Astrocyte (in vitro differentiated cells and primary cell): Measurements from ENCODE around the gene DOK6. TPM values are rescaled to one million over a fixed set of nuclear protein-coding genes. Genes with fewer than 3 reads are reported as not detected.

Experiments
- DNase-seq: peaks from one replicate; pipeline ENCODE4 v3.0.0-alpha.2; 2010; ENCODE audit warnings: low read depth
- FAIRE-seq: peaks from 2 replicates; lab custom pipeline; 2011; peaks lifted over from hg19 to GRCh38; lab: Jason Lieb, UNC
- H2AFZ ChIP-seq: 2 replicates; pipeline ENCODE4 v1.6.0; 2012; ENCODE audit warnings: low read depth, low read length, inconsistent platforms
- H3K27ac ChIP-seq: 2 replicates; pipeline ENCODE4 v1.5.1; 2011; ENCODE audit warnings: low read depth, low read length, inconsistent platforms
- H3K27me3 ChIP-seq: 2 replicates; pipeline ENCODE4 v1.6.0; 2011; ENCODE audit warnings: low read length, inconsistent platforms; ENCODE audit not compliant: insufficient read depth
- H3K36me3 ChIP-seq: 2 replicates; pipeline ENCODE4 v1.5.1; 2011; ENCODE audit warnings: low read length, inconsistent platforms; ENCODE audit not compliant: insufficient read depth
- H3K4me1 ChIP-seq: 2 replicates; pipeline ENCODE4 v1.5.1; 2011; ENCODE audit warnings: low read length, inconsistent platforms; ENCODE audit not compliant: insufficient read depth
- H3K4me2 ChIP-seq: 2 replicates; pipeline ENCODE4 v1.6.0; 2012; ENCODE audit warnings: low read length, inconsistent platforms
- H3K4me3 ChIP-seq: 2 replicates; pipeline ENCODE4 v1.5.1; 2011; ENCODE audit warnings: low read depth, mild to moderate bottlenecking, low read length, inconsistent platforms; ENCODE audit not compliant: insufficient read depth
- H3K79me2 ChIP-seq: 2 replicates; pipeline ENCODE4 v1.6.0; 2012; ENCODE audit warnings: mild to moderate bottlenecking, low read length, inconsistent platforms; ENCODE audit not compliant: insufficient read depth
- H3K9ac ChIP-seq: 2 replicates; pipeline ENCODE4 v1.6.0; 2012; ENCODE audit warnings: mild to moderate bottlenecking, low read length, inconsistent platforms
- H3K9me3 ChIP-seq: 2 replicates; pipeline ENCODE4 v1.5.1; 2012; ENCODE audit warnings: low read depth, mild to moderate bottlenecking, low read length, inconsistent platforms; ENCODE audit not compliant: insufficient read depth
- H4K20me1 ChIP-seq: 2 replicates; pipeline ENCODE4 v1.6.0; 2012; ENCODE audit warnings: low read length, inconsistent platforms; ENCODE audit not compliant: insufficient read depth
- H3K27ac Mint-ChIP-seq: one replicate; pipeline ENCODE4 v1.8.0; 2021; ENCODE audit warnings: mild to moderate bottlenecking, mixed read lengths; ENCODE audit not compliant: unreplicated experiment
- H3K27me3 Mint-ChIP-seq: one replicate; pipeline ENCODE4 v1.8.0; 2021; ENCODE audit warnings: low read depth, mixed read lengths; ENCODE audit not compliant: unreplicated experiment
- H3K36me3 Mint-ChIP-seq: one replicate; pipeline ENCODE4 v1.8.0; 2021; ENCODE audit warnings: low read depth, mixed read lengths; ENCODE audit not compliant: unreplicated experiment
- H3K4me1 Mint-ChIP-seq: one replicate; pipeline ENCODE4 v1.8.0; 2021; ENCODE audit warnings: low read depth, mixed read lengths; ENCODE audit not compliant: unreplicated experiment
- H3K4me3 Mint-ChIP-seq: one replicate; pipeline ENCODE4 v1.8.0; 2021; ENCODE audit warnings: mild to moderate bottlenecking, moderate library complexity, mixed read lengths; ENCODE audit not compliant: unreplicated experiment
- H3K9me3 Mint-ChIP-seq: one replicate; pipeline ENCODE4 v1.8.0; 2021; ENCODE audit warnings: mild to moderate bottlenecking, mixed read lengths; ENCODE audit not compliant: unreplicated experiment
- EZH2 ChIP-seq: IDR thresholded peaks from 2 replicates; pipeline ENCODE4 v1.6.1; 2012; ENCODE audit warnings: mild to moderate bottlenecking, low read length, inconsistent platforms; ENCODE audit not compliant: insufficient read depth
- total RNA-seq: library from RNA; stranded (reverse); gene quantifications from 2 replicates; pipeline ENCODE4 v1.2.1, GENCODE V29; 2021
- TF ChIP-seq, protein P1 (sequence below): IDR thresholded peaks from 2 replicates; pipeline ENCODE4 v1.5.1; 2011; ENCODE audit warnings: low read depth, mild to moderate bottlenecking, inconsistent platforms, low read length, moderate library complexity; ENCODE audit not compliant: insufficient read depth

The DOK6 gene
- total RNA-seq, 1 donor from 2014 or later = 2.9 TPM

DNA sequence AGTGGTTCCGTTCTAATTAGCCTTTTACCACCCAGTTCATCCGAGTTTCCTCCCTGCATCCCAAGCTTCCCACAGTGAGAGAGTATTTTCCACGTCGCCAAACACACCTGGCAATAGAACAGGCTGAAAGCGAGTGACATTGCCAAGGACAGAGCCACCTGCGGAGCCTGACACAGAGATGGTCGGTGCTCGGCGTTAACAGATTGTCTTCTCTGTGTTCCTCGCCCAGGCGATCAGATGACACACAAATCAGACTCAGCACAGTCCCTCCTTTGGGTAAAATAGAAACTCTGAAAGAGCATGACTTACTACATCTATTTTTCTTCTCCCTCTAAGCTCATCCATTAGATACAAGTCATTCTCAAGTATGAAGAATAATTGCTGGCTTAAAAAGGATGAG is 439.3 kb downstream of the DOK6 start:
- Histone ChIP-seq H3K4me3 (peak overlapping the region; percentile 18), H3K9ac (no peak overlapping the region), H3K79me2 (no peaks in the 10 kb centered on the region), H3K36me3 (no peaks in the 10 kb centered on the region), H3K4me2 (peak overlapping the region; percentile 63), H3K27ac (no peak overlapping the region), H4K20me1 (no peaks in the 10 kb centered on the region), H3K27me3 (no peaks in the 10 kb centered on the region), H3K4me1 (peaks cover 11% of the 10 kb centered on the region), H3K9me3 (no peaks in the 10 kb centered on the region), H2AFZ (peak overlapping the region; percentile 50)
- no peak for FAIRE-seq
- Mint-ChIP-seq H3K27me3 (no peaks in the 10 kb centered on the region), H3K4me3 (no peak overlapping the region), H3K9me3 (no peaks in the 10 kb centered on the region), H3K27ac (no peak overlapping the region), H3K36me3 (no peaks in the 10 kb centered on the region), H3K4me1 (no peaks in the 10 kb centered on the region)
- no peak for DNase-seq
- TF ChIP-seq EZH2 = no peak
- TF ChIP-seq, protein P1, sequence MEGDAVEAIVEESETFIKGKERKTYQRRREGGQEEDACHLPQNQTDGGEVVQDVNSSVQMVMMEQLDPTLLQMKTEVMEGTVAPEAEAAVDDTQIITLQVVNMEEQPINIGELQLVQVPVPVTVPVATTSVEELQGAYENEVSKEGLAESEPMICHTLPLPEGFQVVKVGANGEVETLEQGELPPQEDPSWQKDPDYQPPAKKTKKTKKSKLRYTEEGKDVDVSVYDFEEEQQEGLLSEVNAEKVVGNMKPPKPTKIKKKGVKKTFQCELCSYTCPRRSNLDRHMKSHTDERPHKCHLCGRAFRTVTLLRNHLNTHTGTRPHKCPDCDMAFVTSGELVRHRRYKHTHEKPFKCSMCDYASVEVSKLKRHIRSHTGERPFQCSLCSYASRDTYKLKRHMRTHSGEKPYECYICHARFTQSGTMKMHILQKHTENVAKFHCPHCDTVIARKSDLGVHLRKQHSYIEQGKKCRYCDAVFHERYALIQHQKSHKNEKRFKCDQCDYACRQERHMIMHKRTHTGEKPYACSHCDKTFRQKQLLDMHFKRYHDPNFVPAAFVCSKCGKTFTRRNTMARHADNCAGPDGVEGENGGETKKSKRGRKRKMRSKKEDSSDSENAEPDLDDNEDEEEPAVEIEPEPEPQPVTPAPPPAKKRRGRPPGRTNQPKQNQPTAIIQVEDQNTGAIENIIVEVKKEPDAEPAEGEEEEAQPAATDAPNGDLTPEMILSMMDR = no peak

DNA sequence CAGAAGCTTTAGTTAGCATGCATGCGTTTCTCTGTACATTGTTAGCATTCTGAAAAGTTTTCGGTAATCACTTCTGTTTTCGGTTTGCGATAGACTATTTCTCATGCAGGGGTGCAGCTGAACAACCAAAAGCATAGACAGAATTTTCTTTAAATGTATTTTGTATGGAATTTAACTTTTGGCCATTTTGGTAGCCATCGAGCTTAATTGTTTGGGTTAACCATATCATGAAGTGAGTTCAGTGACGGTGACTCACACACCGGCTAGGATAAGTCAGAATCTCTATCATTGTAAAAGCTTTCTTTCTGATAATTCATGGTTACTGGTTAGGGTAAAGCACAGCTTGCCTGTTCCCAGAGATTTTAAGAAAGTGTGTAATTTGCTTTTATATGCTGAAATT is 439.8 kb downstream of the DOK6 start:
- DNase-seq (peak; percentile 61), FAIRE-seq (no peak)
- no peaks in the 10 kb centered on the region for H3K36me3 Mint-ChIP-seq
- Histone ChIP-seq H2AFZ (peak overlapping the region; percentile 50), H3K36me3 (no peaks in the 10 kb centered on the region), H3K4me1 (peaks cover 11% of the 10 kb centered on the region), H4K20me1 (no peaks in the 10 kb centered on the region), H3K9me3 (no peaks in the 10 kb centered on the region), H3K27ac (no peak overlapping the region), H3K27me3 (no peaks in the 10 kb centered on the region), H3K4me2 (peak overlapping the region; percentile 63), H3K79me2 (no peaks in the 10 kb centered on the region), H3K4me3 (peak overlapping the region; percentile 18), H3K9ac (no peak overlapping the region)
- H3K4me1 Mint-ChIP-seq = no peaks in the 10 kb centered on the region
- TF ChIP-seq, protein P1 = no peak
- TF ChIP-seq EZH2 = no peak
- no peak overlapping the region for H3K27ac Mint-ChIP-seq
- H3K9me3 Mint-ChIP-seq = no peaks in the 10 kb centered on the region
- no peak overlapping the region for H3K4me3 Mint-ChIP-seq
- no peaks in the 10 kb centered on the region for H3K27me3 Mint-ChIP-seq

GRCh38 chr18:69841117-69841516 is 440.4 kb downstream of the DOK6 start:
- DNase-seq (no peak), FAIRE-seq (no peak)
- Mint-ChIP-seq H3K4me3 (no peak overlapping the region), H3K27me3 (no peaks in the 10 kb centered on the region), H3K4me1 (no peaks in the 10 kb centered on the region), H3K9me3 (no peaks in the 10 kb centered on the region), H3K36me3 (no peaks in the 10 kb centered on the region), H3K27ac (no peak overlapping the region)
- Histone ChIP-seq H3K36me3 (no peaks in the 10 kb centered on the region), H3K27me3 (no peaks in the 10 kb centered on the region), H4K20me1 (no peaks in the 10 kb centered on the region), H3K79me2 (no peaks in the 10 kb centered on the region), H3K4me1 (peaks cover 11% of the 10 kb centered on the region), H3K4me3 (no peak overlapping the region), H3K9ac (no peak overlapping the region), H3K9me3 (no peaks in the 10 kb centered on the region), H3K27ac (no peak overlapping the region), H3K4me2 (no peak overlapping the region), H2AFZ (no peak overlapping the region)
- TF ChIP-seq, protein P1 = no peak
- no peak for TF ChIP-seq EZH2
